ENCODE measurements around the gene TRABD2B. TPM values are rescaled to one million over a fixed set of nuclear protein-coding genes. Genes with fewer than 3 reads are reported as not detected.

The TRABD2B gene
- total RNA-seq, 1 donor from 2014 or later: 6.2 TPM

DNA sequence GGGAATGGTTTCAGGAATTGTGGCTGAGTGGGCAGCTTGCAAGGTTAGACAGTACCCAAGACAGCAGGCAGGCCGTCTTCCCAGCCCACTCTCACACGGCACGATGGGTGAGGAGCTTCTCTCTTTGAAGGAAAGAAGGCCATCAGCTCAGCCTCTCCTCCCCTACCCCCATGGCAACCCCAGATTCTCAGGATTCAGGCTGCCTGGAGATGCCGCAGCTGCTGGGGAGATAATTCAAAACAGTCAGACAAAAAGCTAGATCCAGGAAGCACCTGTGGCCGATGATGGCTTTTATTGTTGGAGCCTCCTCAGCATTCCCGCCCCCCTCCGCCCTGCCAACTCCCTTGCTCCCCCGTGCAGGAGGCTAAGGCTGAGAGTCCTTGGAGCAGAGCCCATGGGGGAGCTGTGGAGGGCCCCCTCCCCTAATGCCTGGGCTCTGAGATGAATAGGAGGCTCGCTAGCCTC, 220.5 kb downstream of the TRABD2B start:
- peaks cover 13% of the 10 kb centered on the region for H3K27me3 Mint-ChIP-seq (ENCODE audit: low read depth)
- peaks cover 2% of the 10 kb centered on the region for H3K36me3 Mint-ChIP-seq
- H3K9me3 Mint-ChIP-seq: peaks cover 3% of the 10 kb centered on the region
- no peaks in the 10 kb centered on the region for H3K4me1 Mint-ChIP-seq
- no peak for DNase-seq (ENCODE audit: low spot score in 2 of 2, unreplicated experiment in 2 of 2)
- H3K4me3 Mint-ChIP-seq: no peak overlapping the region
- H3K27ac Mint-ChIP-seq: no peak overlapping the region
- TF ChIP-seq, protein P1, sequence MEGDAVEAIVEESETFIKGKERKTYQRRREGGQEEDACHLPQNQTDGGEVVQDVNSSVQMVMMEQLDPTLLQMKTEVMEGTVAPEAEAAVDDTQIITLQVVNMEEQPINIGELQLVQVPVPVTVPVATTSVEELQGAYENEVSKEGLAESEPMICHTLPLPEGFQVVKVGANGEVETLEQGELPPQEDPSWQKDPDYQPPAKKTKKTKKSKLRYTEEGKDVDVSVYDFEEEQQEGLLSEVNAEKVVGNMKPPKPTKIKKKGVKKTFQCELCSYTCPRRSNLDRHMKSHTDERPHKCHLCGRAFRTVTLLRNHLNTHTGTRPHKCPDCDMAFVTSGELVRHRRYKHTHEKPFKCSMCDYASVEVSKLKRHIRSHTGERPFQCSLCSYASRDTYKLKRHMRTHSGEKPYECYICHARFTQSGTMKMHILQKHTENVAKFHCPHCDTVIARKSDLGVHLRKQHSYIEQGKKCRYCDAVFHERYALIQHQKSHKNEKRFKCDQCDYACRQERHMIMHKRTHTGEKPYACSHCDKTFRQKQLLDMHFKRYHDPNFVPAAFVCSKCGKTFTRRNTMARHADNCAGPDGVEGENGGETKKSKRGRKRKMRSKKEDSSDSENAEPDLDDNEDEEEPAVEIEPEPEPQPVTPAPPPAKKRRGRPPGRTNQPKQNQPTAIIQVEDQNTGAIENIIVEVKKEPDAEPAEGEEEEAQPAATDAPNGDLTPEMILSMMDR (IDR thresholded peaks at IDR 0.05; ENCODE audit: unreplicated experiment): no peak

- Mint-ChIP-seq H3K36me3 (peaks cover 2% of the 10 kb centered on the region), H3K27ac (no peak overlapping the region), H3K9me3 (peaks cover 3% of the 10 kb centered on the region), H3K4me3 (no peak overlapping the region), H3K4me1 (no peaks in the 10 kb centered on the region), H3K27me3 (ENCODE audit: low read depth) (peaks cover 13% of the 10 kb centered on the region)
- TF ChIP-seq, protein P1 (IDR thresholded peaks at IDR 0.05; ENCODE audit: unreplicated experiment): no peak
- no peak for DNase-seq (ENCODE audit: low spot score in 2 of 2, unreplicated experiment in 2 of 2)
Measured at GRCh38 chr1:47774986-47775834, 222.0 kb downstream of the TRABD2B start.

GRCh38 chr1:47772960-47773682, 224.1 kb downstream of the TRABD2B start:
- TF ChIP-seq, protein P1 (IDR thresholded peaks at IDR 0.05; ENCODE audit: unreplicated experiment): no peak
- Mint-ChIP-seq H3K27me3 (ENCODE audit: low read depth) (peaks cover 13% of the 10 kb centered on the region), H3K9me3 (peaks cover 3% of the 10 kb centered on the region), H3K36me3 (peaks cover 2% of the 10 kb centered on the region), H3K4me1 (peaks cover 8% of the 10 kb centered on the region), H3K4me3 (no peak overlapping the region), H3K27ac (no peak overlapping the region)
- DNase-seq (ENCODE audit: low spot score in 2 of 2, unreplicated experiment in 2 of 2): no peak

- DNase-seq (ENCODE audit: low spot score in 2 of 2, unreplicated experiment in 2 of 2): no peak
- H3K4me3 Mint-ChIP-seq: no peak overlapping the region
- H3K9me3 Mint-ChIP-seq: peaks cover 3% of the 10 kb centered on the region
- peaks cover 8% of the 10 kb centered on the region for H3K4me1 Mint-ChIP-seq
- peaks cover 13% of the 10 kb centered on the region for H3K27me3 Mint-ChIP-seq (ENCODE audit: low read depth)
- TF ChIP-seq, protein P1 (IDR thresholded peaks at IDR 0.05; ENCODE audit: unreplicated experiment): no peak
- peaks cover 2% of the 10 kb centered on the region for H3K36me3 Mint-ChIP-seq
- H3K27ac Mint-ChIP-seq: no peak overlapping the region
Measured at GRCh38 chr1:47772281-47772680, 224.9 kb downstream of the TRABD2B start.

GRCh38 chr1:47771751-47772150, 225.4 kb downstream of the TRABD2B start:
- Mint-ChIP-seq H3K4me1 (peaks cover 11% of the 10 kb centered on the region), H3K36me3 (peaks cover 2% of the 10 kb centered on the region), H3K4me3 (no peak overlapping the region), H3K27ac (no peak overlapping the region), H3K27me3 (ENCODE audit: low read depth) (peaks cover 13% of the 10 kb centered on the region), H3K9me3 (peaks cover 3% of the 10 kb centered on the region)
- no peak for DNase-seq (ENCODE audit: low spot score in 2 of 2, unreplicated experiment in 2 of 2)
- TF ChIP-seq, protein P1 (IDR thresholded peaks at IDR 0.05; ENCODE audit: unreplicated experiment): no peak

Measured in mesothelial cell of epicardium (in vitro differentiated cells).